GM21528 (cell line): Measurements from ENCODE around the gene EHBP1.

Experiments used
- ATAC-seq: cut with Tn5 transposase; IDR thresholded peaks from one replicate; pipeline ENCODE4 v1.9.1; 2021; ENCODE audit warnings: mild to moderate bottlenecking, moderate library complexity; ENCODE audit not compliant: unreplicated experiment, low FRiP score

The EHBP1 gene

GRCh38 chr2:62871506-62871905 lies 166.0 kb downstream of the EHBP1 start:
- no peak for ATAC-seq

DNA sequence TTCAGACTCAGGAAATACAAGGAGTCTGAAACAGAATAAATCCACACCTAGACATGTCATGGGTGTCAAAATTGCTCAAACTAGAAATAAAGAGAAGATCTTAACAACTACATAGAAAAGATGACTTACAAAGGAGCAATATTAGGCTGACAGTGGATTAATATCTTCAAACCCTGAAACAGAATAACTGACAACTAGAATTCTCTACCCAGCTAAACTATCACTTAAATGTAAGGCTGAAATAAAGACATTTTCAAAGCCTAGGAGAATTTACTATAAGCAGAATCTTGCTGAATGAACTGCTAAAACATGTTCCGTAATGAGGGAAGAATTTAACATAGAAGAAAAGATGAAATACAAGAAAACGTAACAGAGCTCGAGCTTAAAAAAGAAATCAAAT lies 168.1 kb downstream of the EHBP1 start:
- no peak for ATAC-seq

DNA sequence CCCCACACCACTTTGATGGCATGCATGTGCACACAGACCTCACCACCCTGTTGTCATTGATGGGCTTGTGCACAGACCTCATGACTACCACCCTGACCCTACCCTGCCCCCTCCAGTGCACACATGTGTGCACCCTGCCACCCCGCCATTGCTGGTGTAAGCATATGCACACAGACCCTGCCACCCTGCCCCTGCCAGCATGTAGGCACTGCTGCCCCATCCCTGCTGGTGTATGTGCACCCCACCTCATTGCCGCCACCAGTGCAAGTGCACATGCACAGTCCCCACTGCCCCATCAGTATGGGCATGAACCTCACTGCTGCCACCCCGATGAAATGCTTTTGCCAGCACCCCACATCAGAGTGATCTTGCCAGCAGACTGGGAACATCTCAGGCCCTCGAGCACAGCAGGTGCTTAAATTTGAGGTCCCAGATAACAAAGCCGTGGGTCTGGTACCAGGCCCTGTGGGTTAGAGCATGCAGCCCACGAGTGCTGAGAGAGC lies 169.4 kb downstream of the EHBP1 start:
- no peak for ATAC-seq

DNA sequence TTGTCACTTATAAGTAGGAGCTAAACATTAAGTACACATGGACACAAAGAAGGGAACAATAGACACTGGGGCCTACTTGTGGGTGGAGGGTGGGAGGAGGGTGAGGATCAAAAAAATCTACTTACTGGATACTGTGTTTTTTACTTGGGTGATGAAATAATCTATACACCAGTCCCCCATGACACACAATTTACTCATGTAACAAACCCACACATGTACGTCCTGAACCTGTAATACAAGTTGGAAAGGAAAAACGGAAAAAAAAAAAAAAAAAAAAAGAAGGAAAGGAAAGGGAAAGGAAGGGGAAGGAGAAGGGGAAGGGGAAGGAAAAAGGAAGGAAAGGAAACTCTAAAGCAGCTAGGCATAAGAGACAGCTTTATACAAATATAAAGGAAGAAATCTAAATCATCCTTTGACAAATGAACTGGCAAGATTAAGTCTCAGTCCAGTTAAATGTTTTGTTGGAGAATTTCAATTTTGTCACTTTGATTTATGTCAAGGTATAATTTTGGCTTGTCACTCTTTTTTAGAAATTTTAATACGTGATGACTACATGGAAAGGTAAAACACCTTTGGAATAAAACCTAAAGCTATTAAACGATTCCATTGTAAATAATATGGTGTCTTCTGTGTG lies 175.8 kb downstream of the EHBP1 start:
- no peak for ATAC-seq

GRCh38 chr2:62883629-62884028 lies 178.1 kb downstream of the EHBP1 start:
- no peak for ATAC-seq

DNA sequence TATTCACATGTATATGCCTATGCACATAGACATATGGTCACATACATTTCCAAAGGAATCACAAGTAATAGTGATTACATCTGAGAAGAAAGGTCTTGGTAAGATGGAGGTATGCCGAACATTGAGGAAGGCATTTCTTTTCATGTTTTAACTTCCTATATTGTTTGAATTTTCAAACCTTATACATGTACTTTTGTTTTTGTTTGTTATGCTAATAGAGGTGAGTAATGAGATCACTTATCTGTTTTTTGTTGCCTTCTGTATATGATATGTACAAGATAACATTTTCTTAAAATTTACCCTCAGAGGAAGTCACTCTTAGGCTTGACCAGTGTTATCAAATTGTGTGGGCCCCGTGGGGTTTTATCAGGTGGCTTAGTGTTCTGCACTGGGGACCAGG lies 178.6 kb downstream of the EHBP1 start:
- no peak for ATAC-seq

DNA sequence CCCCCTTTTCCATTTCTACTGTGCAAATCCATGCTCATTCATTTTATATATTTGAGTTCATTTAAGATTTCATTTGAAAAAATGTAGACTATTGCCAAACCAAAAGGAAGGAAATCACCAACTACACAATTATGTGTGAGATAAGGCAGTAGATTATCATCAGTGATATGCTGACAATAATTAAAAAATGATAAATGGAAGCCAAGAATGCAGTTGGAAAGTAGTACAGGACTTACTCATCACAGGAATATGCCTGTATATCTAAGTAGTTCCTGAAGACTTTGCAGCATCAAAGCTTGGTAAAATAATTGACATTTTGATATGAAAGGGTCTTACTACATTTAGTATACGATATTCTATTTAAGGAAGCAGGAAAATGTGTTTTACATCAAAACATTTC lies 179.0 kb downstream of the EHBP1 start:
- ATAC-seq = no peak

DNA sequence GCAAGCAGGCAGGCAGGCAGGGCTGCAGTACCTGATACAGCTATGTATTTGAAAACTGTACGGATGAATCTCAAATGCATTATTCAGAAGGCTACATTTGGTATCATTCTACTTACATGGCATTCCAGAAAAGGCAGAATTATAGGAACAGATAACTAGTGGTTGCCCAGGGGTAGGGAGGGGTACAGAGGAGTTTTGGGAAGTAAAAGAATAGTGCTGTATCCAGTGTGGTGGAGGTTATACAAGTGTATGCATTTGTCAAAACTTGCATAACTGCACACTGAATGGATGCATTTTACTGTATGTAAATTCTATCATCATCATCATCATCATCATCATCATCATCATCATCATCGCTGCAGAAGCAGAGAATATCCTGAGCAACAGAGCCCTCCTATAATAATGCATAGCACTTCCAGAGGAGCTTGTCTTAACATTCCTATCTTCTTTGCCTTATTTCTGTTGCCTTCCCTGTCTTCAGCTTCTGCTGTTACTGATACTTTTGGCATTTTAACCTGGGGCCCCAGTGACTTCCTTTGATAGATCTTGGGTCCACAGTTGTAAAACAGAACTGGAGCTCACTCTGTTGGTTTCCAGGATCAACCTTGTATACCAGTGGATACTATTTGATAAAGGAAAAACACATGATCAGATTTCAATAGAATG lies 189.6 kb downstream of the EHBP1 start:
- no peak for ATAC-seq

GRCh38 chr2:62895632-62896009 lies 190.1 kb downstream of the EHBP1 start:
- ATAC-seq = no peak

DNA sequence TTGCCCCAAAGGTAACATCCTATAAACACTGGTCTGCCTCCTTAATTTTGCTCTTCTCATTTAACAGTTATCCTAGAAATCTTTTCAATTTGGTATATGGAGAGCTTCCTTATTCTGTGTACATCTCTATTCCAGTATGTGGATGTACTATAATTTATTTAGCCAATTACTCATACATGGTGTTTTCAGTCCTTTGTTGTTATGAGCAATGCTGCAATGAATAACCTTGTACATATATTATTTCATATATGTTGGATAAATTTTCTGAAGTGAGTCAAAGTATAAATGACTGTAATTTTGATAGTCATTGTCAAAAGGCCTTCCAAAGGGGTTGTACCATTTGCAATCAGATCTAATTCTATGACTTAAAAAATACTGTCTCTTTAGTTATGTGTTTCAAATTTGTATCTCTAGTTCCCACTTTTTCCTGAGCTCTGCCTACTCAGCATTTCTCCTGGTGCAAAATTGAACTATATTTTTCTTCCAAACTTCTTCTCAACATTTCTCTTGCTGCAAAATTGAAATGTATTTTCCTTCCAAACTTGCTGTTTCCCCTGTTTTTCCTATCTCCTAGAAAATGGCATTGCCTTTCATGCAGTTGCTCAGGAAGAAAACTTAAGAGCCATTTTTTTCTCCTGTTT lies 191.8 kb downstream of the EHBP1 start:
- no peak for ATAC-seq

DNA sequence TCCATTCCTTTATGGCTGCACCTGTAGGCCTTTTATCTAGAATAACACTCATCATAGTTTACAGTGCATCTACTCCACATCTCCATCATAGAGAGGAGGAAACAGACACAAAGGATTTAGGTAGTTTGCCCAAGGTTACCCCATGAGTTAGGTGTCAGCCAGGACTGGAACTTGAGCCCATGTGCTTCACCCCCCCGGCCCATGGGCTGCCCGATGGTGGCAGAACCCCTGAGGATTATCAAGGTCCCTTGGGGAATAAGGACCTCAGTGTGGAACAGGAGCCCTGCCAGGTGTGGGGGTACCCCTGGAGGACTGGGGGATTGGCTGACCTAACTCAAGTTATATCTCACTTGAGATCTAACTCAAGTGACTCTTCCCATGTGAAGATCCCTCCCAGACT lies 198.8 kb downstream of the EHBP1 start:
- no peak for ATAC-seq

DNA sequence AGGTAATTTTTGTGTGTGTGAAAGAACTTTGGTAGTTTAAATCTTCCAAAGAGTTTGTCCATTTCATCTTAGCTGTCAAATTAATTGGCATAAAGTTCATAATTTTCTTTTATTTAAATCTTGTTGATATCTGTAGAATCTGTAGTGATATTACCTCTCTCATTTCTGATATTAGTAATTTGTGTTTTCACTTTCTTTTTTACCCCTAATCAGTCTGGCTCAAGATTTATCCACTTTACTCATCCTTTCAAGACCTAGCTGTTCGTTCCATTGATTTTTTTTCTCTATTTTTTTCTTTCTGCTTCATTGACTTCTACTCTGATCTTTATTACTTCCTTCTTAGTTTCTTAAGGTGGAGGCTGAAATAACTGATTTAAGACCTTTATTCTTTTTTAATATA lies 202.6 kb downstream of the EHBP1 start:
- ATAC-seq = no peak

DNA sequence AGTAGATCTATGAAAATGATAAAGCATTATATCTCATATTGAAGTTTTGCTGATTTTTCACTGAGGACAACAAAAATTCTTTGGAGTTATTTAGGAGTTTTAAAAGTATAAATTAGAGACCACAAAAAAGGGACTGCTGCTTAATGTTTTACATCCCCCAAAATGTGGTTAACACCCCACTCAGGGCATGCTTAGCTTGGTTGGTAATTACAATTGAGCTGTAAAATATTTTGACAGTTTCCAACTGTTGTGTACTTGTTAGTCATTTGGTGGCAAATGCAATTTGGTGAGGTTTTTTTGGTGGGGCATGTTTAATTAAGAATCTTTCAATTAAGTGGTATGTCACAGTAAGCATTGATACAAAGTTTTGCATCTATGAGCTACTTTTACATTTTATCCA lies 207.8 kb downstream of the EHBP1 start:
- ATAC-seq = no peak

- no peak for ATAC-seq
These were observed 213.5 kb downstream of the EHBP1 start for GRCh38 chr2:62919041-62919440.

DNA sequence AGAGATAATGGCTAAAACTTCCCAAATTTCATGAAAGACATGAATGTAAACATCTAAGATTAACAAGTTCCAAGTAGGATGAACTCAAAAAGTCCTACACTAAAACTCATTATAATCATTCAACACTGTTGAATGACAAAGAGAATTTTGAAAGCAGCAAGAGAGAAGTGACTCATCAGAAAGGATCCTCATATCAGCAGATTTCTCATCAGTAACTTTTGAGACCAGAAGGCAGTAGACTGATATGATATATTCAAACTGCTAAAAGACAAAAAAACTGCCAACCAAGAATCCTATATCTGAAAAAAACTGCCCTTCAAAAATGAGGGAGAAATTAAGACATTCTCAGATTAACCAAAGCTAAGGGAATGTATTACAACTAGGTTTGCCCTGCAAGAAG lies 214.6 kb downstream of the EHBP1 start:
- ATAC-seq = no peak

- no peak for ATAC-seq
These were observed 217.7 kb downstream of the EHBP1 start for GRCh38 chr2:62923242-62923641.

GRCh38 chr2:62923881-62924280 lies 218.4 kb downstream of the EHBP1 start:
- no peak for ATAC-seq

DNA sequence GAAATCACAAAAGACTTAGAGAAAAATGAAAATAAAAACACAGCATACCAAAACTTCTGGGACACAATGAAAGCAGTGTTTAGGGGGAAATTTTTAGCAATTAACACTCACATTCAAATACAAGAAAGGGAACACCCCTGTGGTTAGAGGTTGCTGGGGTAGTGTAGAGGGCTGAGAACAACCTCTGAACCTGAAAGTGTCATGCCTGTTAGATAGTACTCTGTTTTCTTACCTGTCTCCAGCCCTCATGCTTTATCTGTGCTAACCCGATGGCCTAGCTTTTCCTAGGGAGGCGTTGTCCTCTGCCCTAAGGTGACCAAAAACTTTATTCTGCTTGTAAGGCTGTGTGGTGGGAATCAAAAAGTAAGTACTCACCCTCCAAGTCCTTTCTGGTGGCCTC lies 222.5 kb downstream of the EHBP1 start:
- no peak for ATAC-seq

GRCh38 chr2:62931536-62931935 lies 226.0 kb downstream of the EHBP1 start:
- no peak for ATAC-seq

- ATAC-seq = no peak
These were observed 227.9 kb downstream of the EHBP1 start for GRCh38 chr2:62933398-62933917.

GRCh38 chr2:62934517-62934916 lies 229.0 kb downstream of the EHBP1 start:
- no peak for ATAC-seq

- ATAC-seq = no peak
These were observed 232.6 kb downstream of the EHBP1 start for GRCh38 chr2:62938126-62938525.
